ENCODE results near the gene ASIC2. TPM values are rescaled to one million over a fixed set of nuclear protein-coding genes. Genes with fewer than 3 reads are reported as not detected.

Gene ASIC2
- total and polyA plus RNA-seq, 9 of the 15 experiments (the other 6 are each of a cell fraction or from before 2014, with no cell fraction given), result not detected

GRCh38 chr17:33054412-33054811 is 238.7 kb downstream of the ASIC2 start:
- ATAC-seq (no peak), FAIRE-seq (no peak), DNase-seq (ENCODE audit: extremely low read depth in 1 of 4, low spot score in 3 of 4) (no peak)
- peaks cover 18 to 38% of the 10 kb centered on the region in 2 experiments; a peak in 4 of 5 replicates for H3K27me3 ChIP-seq (ENCODE audit: control insufficient read depth in 2 of 2, insufficient read depth in 2 of 2, low read length in 2 of 2)
- ChIA-PET POLR2A (interaction anchor here (0.9 to 1.2 kb wide), 3 partner anchors 49 to 594 kb away, joined by 3 read pairs; no protein-coding TSS in a partner anchor), CTCF (ENCODE audit: low intra/inter-chr PET ratio) (no interaction called here)
- in situ Hi-C loops (cut with MboI) (no loop called here), intact Hi-C loops (cut with micrococcal nuclease) (no loop called here)
- no peak overlapping the region for H3K27ac ChIP-seq (ENCODE audit: extremely low read depth, low read depth, low read length)
- 3% methylated on average over 5 of the region's 5 CpGs for WGBS (ENCODE audit: insufficient coverage, low coverage, missing lambda C conversion rate)
- no peaks in the 10 kb centered on the region for H3K4me1 ChIP-seq (replicated peaks in 1 of 2; ENCODE audit: control insufficient read depth in 2 of 2, insufficient read depth in 2 of 2, low read length in 2 of 2)
- no peak overlapping the region for H2AFZ ChIP-seq (ENCODE audit: low read depth, low read length)
- H3K9ac ChIP-seq (ENCODE audit: insufficient read depth in 1 of 2, low read depth in 2 of 2, low read length in 2 of 2), result no peak overlapping the region
- H3K9me3 ChIP-seq (replicated peaks; ENCODE audit: control insufficient read depth, insufficient read depth, low read depth, low read length), result no peaks in the 10 kb centered on the region
- no peaks in the 10 kb centered on the region for H3K9me1 ChIP-seq (ENCODE audit: control insufficient read depth, insufficient read depth, low read length)
- H4K20me1 ChIP-seq (replicated peaks; ENCODE audit: control insufficient read depth, insufficient read depth, low read length), result peaks cover under 1% of the 10 kb centered on the region; the same call in 1 of the 2 replicates
- no peak overlapping the region for H3K4me2 ChIP-seq (ENCODE audit: insufficient read depth, low read length)
- H3K79me2 ChIP-seq (ENCODE audit: control insufficient read depth, insufficient read depth, low read length), result no peaks in the 10 kb centered on the region
- no peak overlapping the region for H3K4me3 ChIP-seq
- no peaks in the 10 kb centered on the region for H3K36me3 ChIP-seq (ENCODE audit: control insufficient read depth, insufficient read depth, low read length)
- no peak for TF ChIP-seq ELF1 (tag; IDR thresholded peaks at IDR 0.05)
- TF ChIP-seq ZEB2 (IDR thresholded peaks at IDR 0.05), result no peak
- no peak for TF ChIP-seq ILF3 (IDR thresholded peaks at IDR 0.05; ENCODE audit: borderline replicate concordance)
- no peak for TF ChIP-seq TCF3 (CRISPR knock-in tag; IDR thresholded peaks at IDR 0.05)
- TF ChIP-seq TOE1 (IDR thresholded peaks at IDR 0.05; ENCODE audit: borderline replicate concordance), result no peak
- no peak for TF ChIP-seq TOE1 (CRISPR knock-in tag; IDR thresholded peaks at IDR 0.05; ENCODE audit: borderline replicate concordance, low read depth)
- no TSS peak for BruUV-seq (replicated peaks)

GRCh38 chr17:33053676-33054075 is 239.4 kb downstream of the ASIC2 start:
- H3K4me1 ChIP-seq (replicated peaks in 1 of 2; ENCODE audit: control insufficient read depth in 2 of 2, insufficient read depth in 2 of 2, low read length in 2 of 2), result no peaks in the 10 kb centered on the region
- CTCF ChIA-PET (ENCODE audit: low intra/inter-chr PET ratio), result no interaction called here
- no peak overlapping the region for H3K4me3 ChIP-seq
- WGBS (ENCODE audit: insufficient coverage, low coverage, missing lambda C conversion rate), result 0% methylated on average over 2 of the region's 2 CpGs
- BruUV-seq (replicated peaks), result no TSS peak
- no peaks in the 10 kb centered on the region for H3K79me2 ChIP-seq (ENCODE audit: control insufficient read depth, insufficient read depth, low read length)
- no peak overlapping the region for H3K4me2 ChIP-seq (ENCODE audit: insufficient read depth, low read length)
- H2AFZ ChIP-seq (ENCODE audit: low read depth, low read length), result no peak overlapping the region
- no peak for DNase-seq (ENCODE audit: extremely low read depth in 1 of 4, low spot score in 3 of 4)
- intact Hi-C loops (cut with micrococcal nuclease) (no loop called here), in situ Hi-C loops (cut with MboI) (no loop called here)
- no peak for ATAC-seq
- no peak overlapping the region for H3K9ac ChIP-seq (ENCODE audit: insufficient read depth in 1 of 2, low read depth in 2 of 2, low read length in 2 of 2)
- TF ChIP-seq BRD4 (IDR thresholded peaks at IDR 0.05), result no peak
- no peak for TF ChIP-seq E2F6 (IDR thresholded peaks at IDR 0.05; ENCODE audit: borderline replicate concordance in 1 of 2, extremely low read depth in 1 of 2, insufficient read depth in 1 of 2, insufficient read length in 1 of 2, low read depth in 1 of 2, low read length in 1 of 2, poor library complexity in 1 of 2, severe bottlenecking in 1 of 2)
- TF ChIP-seq NCOA1 (IDR thresholded peaks at IDR 0.05; ENCODE audit: low read depth), result no peak
- no peak for TF ChIP-seq HNRNPH1 (optimal IDR thresholded peaks at IDR 0.05; ENCODE audit: low read depth, low read length)
- no peak for TF ChIP-seq MAFK (IDR thresholded peaks at IDR 0.05; ENCODE audit: low read length)
- TF ChIP-seq TCFL5 (CRISPR knock-in tag; conservative IDR thresholded peaks at IDR 0.05), result no peak
- TF ChIP-seq ZNF124 (CRISPR knock-in tag; IDR thresholded peaks at IDR 0.05), result no peak
- TF ChIP-seq NFRKB (IDR thresholded peaks at IDR 0.05; ENCODE audit: low read depth), result no peak
- TF ChIP-seq NFIC (IDR thresholded peaks at IDR 0.05), result no peak
- TF ChIP-seq FOXP1 (CRISPR knock-in tag; IDR thresholded peaks at IDR 0.05), result no peak
- peaks cover 18 to 42% of the 10 kb centered on the region in 2 experiments; a peak in 4 of 5 replicates for H3K27me3 ChIP-seq (ENCODE audit: control insufficient read depth in 2 of 2, insufficient read depth in 2 of 2, low read length in 2 of 2)
- no peaks in the 10 kb centered on the region for H3K36me3 ChIP-seq (ENCODE audit: control insufficient read depth, insufficient read depth, low read length)
- no peaks in the 10 kb centered on the region for H3K9me3 ChIP-seq (replicated peaks; ENCODE audit: control insufficient read depth, insufficient read depth, low read depth, low read length)
- POLR2A ChIA-PET, result interaction anchor here (0.5 to 1.5 kb wide), 2 partner anchors 23 to 87 kb away, joined by 3 read pairs; no protein-coding TSS in a partner anchor
- FAIRE-seq, result no peak
- H4K20me1 ChIP-seq (replicated peaks; ENCODE audit: control insufficient read depth, insufficient read depth, low read length), result peaks cover 3% of the 10 kb centered on the region; the same call in 1 of the 2 replicates
- no peaks in the 10 kb centered on the region for H3K9me1 ChIP-seq (ENCODE audit: control insufficient read depth, insufficient read depth, low read length)
- H3K27ac ChIP-seq (ENCODE audit: extremely low read depth, low read depth, low read length), result no peak overlapping the region
